ENCODE measurements around the gene SLC6A9. TPM values are rescaled to one million over a fixed set of nuclear protein-coding genes. Genes with fewer than 3 reads are reported as not detected.

The SLC6A9 gene
- total RNA-seq, 1 donor from 2014 or later = 29.4 TPM

DNA sequence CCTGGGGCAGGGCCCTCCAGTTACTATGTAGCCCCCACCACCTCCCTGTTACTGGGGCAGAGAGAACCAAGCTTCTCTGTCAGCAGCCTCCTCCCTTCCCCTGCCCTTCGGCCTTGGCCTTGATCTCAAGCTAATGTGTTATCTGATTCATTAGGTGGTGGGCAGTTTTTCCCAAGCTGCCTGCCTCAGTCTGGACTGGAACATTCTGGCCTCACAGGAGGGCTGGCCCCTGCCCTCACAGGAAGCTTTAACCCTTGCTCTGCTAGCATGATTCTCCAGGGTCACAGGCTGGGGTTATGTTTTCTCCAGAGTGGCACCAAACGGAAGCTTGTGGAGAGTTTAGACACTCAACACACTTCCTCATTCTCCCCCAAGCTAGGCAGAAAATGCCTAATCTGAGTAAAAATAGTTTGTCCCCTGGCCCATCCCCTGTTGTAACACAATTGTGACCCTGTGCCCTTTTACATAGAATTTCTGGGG is 37.2 kb upstream of the SLC6A9 start:
- Mint-ChIP-seq H3K27me3 (peaks cover 22% of the 10 kb centered on the region), H3K27ac (no peak overlapping the region), H3K4me1 (ENCODE audit: low read depth) (peaks cover 12% of the 10 kb centered on the region), H3K36me3 (ENCODE audit: insufficient read depth) (no peaks in the 10 kb centered on the region), H3K4me3 (ENCODE audit: low read depth) (no peak overlapping the region), H3K9me3 (ENCODE audit: low read depth) (no peaks in the 10 kb centered on the region)
- DNase-seq (ENCODE audit: low spot score, unreplicated experiment) = no peak
- TF ChIP-seq, protein P1, sequence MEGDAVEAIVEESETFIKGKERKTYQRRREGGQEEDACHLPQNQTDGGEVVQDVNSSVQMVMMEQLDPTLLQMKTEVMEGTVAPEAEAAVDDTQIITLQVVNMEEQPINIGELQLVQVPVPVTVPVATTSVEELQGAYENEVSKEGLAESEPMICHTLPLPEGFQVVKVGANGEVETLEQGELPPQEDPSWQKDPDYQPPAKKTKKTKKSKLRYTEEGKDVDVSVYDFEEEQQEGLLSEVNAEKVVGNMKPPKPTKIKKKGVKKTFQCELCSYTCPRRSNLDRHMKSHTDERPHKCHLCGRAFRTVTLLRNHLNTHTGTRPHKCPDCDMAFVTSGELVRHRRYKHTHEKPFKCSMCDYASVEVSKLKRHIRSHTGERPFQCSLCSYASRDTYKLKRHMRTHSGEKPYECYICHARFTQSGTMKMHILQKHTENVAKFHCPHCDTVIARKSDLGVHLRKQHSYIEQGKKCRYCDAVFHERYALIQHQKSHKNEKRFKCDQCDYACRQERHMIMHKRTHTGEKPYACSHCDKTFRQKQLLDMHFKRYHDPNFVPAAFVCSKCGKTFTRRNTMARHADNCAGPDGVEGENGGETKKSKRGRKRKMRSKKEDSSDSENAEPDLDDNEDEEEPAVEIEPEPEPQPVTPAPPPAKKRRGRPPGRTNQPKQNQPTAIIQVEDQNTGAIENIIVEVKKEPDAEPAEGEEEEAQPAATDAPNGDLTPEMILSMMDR (IDR thresholded peaks at IDR 0.05; ENCODE audit: unreplicated experiment) = no peak

DNA sequence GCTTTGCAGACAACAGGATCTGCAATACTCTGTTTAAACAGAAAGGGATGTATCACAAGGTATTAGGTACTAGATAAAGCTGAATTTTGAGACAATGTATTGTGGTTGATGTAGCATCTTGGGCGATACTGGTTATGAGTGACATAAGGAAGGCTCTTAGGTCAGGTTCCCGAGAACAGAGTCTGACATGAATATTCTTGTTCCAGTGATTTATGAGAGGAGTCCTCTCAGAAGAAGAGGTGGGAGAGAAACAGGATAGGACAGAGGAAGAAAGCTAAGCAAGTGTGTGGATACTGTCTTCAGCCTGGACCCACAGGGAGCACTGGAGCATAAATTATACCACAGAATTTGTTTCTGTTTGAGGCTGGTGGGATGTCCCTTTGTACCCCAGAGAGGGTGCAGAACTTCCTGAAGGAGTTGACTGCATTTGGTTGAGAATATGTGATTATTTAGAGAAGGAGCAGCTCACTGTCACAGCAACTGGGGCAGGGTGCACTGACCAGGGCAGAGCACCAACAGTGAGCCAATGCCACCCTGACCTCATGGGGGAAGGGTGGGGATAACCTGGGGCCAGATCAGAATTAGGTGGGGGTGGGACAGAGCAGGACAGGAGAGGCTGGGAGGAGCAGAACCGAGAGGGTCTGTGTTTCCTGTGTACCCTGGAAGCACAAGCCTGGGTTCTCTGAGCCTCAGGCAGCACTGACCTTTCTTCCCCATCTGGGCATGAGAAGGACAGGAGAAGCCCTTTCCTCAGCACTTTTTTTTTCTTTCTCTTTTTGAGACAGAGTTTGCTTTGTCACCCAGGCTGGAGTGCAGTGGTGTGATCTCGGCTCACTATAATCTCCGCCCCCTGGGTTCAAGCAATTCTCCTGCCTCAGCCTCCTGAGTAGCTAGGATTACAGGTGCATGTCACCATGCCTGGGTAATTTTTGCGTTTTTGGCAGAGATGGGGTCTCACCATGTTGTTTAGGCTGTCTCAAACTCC is 36.3 kb upstream of the SLC6A9 start:
- Mint-ChIP-seq H3K27me3 (peaks cover 22% of the 10 kb centered on the region), H3K36me3 (ENCODE audit: insufficient read depth) (no peaks in the 10 kb centered on the region), H3K4me3 (ENCODE audit: low read depth) (no peak overlapping the region), H3K9me3 (ENCODE audit: low read depth) (no peaks in the 10 kb centered on the region), H3K27ac (no peak overlapping the region), H3K4me1 (ENCODE audit: low read depth) (peaks cover 12% of the 10 kb centered on the region)
- no peak for DNase-seq (ENCODE audit: low spot score, unreplicated experiment)
- TF ChIP-seq, protein P1 (IDR thresholded peaks at IDR 0.05; ENCODE audit: unreplicated experiment) = no peak

DNA sequence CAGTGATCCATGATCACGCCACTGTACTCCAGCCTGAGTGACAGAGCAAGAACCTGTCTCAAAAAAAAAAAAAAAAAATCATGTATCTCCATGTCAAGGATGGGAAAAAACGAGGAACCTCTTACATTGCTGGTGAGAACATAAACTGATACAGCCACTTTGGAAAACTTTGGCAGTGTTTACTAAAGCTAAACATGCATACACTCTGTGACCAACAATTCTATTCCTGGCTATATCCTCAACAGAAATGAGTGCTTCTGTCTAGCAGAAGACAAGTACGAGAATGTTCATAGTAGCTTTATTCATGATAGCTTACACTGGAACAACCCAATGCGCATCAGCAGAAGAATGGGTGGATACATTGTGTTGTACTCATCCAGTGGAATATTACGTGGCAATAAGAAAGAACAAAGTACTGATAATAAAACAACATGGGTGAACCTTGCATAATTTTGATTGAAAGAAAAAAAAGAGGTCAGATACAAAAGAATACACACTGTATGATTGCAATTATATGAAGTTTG is 31.5 kb upstream of the SLC6A9 start:
- Mint-ChIP-seq H3K9me3 (ENCODE audit: low read depth) (no peaks in the 10 kb centered on the region), H3K27ac (no peak overlapping the region), H3K4me3 (ENCODE audit: low read depth) (no peak overlapping the region), H3K36me3 (ENCODE audit: insufficient read depth) (no peaks in the 10 kb centered on the region), H3K4me1 (ENCODE audit: low read depth) (peaks cover 6% of the 10 kb centered on the region), H3K27me3 (peaks cover 23% of the 10 kb centered on the region)
- TF ChIP-seq, protein P1 (IDR thresholded peaks at IDR 0.05; ENCODE audit: unreplicated experiment) = no peak
- no peak for DNase-seq (ENCODE audit: low spot score, unreplicated experiment)

DNA sequence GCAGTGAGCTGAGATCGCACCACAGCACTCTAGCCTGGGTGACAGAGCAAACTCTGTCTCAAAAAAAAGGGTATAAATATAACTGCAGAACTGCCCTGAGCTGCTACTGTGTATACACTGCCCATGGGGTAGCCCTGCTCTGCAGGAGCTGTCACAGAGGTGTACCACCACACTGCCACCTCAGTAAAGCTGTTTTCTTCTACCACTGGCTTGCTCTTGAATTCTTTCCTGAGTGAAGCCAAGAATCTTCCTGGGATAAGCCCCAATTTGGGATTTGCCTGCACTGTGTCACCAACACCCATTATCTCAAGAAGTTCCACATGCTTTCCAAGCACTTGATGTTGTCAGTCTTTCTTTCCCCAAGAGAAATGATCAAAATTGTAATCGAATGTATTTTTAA is 30.6 kb upstream of the SLC6A9 start:
- Mint-ChIP-seq H3K4me1 (ENCODE audit: low read depth) (peaks cover 1% of the 10 kb centered on the region), H3K27me3 (peaks cover 24% of the 10 kb centered on the region), H3K36me3 (ENCODE audit: insufficient read depth) (no peaks in the 10 kb centered on the region), H3K9me3 (ENCODE audit: low read depth) (no peaks in the 10 kb centered on the region), H3K4me3 (ENCODE audit: low read depth) (no peak overlapping the region), H3K27ac (no peak overlapping the region)
- DNase-seq (ENCODE audit: low spot score, unreplicated experiment) = no peak
- TF ChIP-seq, protein P1 (IDR thresholded peaks at IDR 0.05; ENCODE audit: unreplicated experiment) = no peak

DNA sequence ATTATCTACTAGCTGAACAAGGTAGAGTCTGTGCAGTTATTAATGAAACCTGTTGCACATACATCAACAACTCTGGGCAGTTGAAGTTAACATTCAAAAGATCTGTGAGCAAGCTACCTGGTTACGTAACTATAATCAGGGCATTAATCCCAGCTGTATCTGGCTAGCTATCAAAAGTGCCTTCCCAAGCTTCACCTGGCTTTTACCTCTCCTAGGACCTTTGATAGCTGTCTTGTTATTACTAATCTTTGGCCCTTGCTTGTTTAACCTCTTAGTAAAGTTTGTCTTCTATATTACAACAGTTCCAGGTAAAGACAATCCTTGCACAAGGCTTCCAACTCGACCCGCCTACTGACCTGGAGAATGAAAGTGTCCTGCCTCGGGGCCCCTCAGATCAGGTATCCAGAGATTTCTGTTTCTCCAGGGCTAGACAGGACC is 29.6 kb upstream of the SLC6A9 start:
- TF ChIP-seq, protein P1 (IDR thresholded peaks at IDR 0.05; ENCODE audit: unreplicated experiment) = no peak
- peaks cover 1% of the 10 kb centered on the region for H3K4me1 Mint-ChIP-seq (ENCODE audit: low read depth)
- DNase-seq (ENCODE audit: low spot score, unreplicated experiment) = no peak
- H3K9me3 Mint-ChIP-seq (ENCODE audit: low read depth) = no peaks in the 10 kb centered on the region
- H3K27ac Mint-ChIP-seq = no peak overlapping the region
- no peaks in the 10 kb centered on the region for H3K36me3 Mint-ChIP-seq (ENCODE audit: insufficient read depth)
- H3K4me3 Mint-ChIP-seq (ENCODE audit: low read depth) = no peak overlapping the region
- H3K27me3 Mint-ChIP-seq = peaks cover 25% of the 10 kb centered on the region
